HCT116 (cell line): Measurements from ENCODE around the gene KLHL17. TPM values are rescaled to one million over a fixed set of nuclear protein-coding genes. Genes with fewer than 3 reads are reported as not detected.

ENCODE experiments used
- ATAC-seq: fragments of 200-7000 bp; cut with Tn5 transposase; 2 replicates; pipeline ENCODE4 v1.9.1; 2020; ENCODE audit warnings: mild to moderate bottlenecking, moderate library complexity
- BruUV-seq: library from RNA; stranded (reverse); fragments of 400-500 nt; replicated peaks from 2 replicates; lab custom pipeline; 2021; lab: Mats Ljungman, UMichigan
- CTCF ChIA-PET: fragments of 300-600 bp; sonication (Branson Sonifier 250); formaldehyde crosslinking; loops from one replicate; lab custom pipeline; 2021; ENCODE audit warnings: antibody characterized with exemption; lab: Charles Lee
- POLR2A ChIA-PET: fragments of 300-600, 350-600 bp; sonication (Branson Sonifier 250); formaldehyde crosslinking; loops from one replicate; lab custom pipeline; 2021; ENCODE audit warnings: antibody characterized with exemption; lab: Charles Lee
- RAD21 ChIA-PET, 2 experiments: fragments of 300-600 bp; sonication (Branson Sonifier 250); formaldehyde crosslinking; loops; one replicate each; lab custom pipeline; 2023; ENCODE audit warnings: low total read pairs in 2 of 2; ENCODE audit not compliant: uncharacterized antibody in 2 of 2, unreplicated experiment in 2 of 2, low non-redundant PET in 1 of 2; lab: Charles Lee
- DNase-seq: peaks from one replicate; pipeline ENCODE4 v3.0.0-alpha.2; 2010; ENCODE audit warnings: low read depth, low spot score
- H2AFZ ChIP-seq: fragments of 200-600 bp; shearing (Covaris generic), sonication (generic); 2 replicates; pipeline ENCODE4 v1.6.1; 2017; ENCODE audit warnings: low read depth, mixed run types, mixed read lengths, antibody characterized with exemption, low read length; ENCODE audit not compliant: poor library complexity, severe bottlenecking
- H3K27ac ChIP-seq: 2 replicates; pipeline ENCODE4 v1.5.1; 2012; ENCODE audit warnings: low read depth, low read length
- H3K27me3 ChIP-seq: fragments of 200-600 bp; sonication (generic); 2 replicates; pipeline ENCODE4 v1.6.1; 2016; ENCODE audit warnings: mixed run types, low read length, mixed read lengths; ENCODE audit not compliant: insufficient read depth
- H3K36me3 ChIP-seq, 2 experiments: fragments of 200-500 bp in 1 of 2; fragments of 200-600 bp in 1 of 2; sonication (Bioruptor generic) in 1 of 2; sonication (generic) in 1 of 2; 2 replicates each; pipeline versions ENCODE4 v1.5.1 to v1.6.1; 2014 to 2016; ENCODE audit warnings: low read length in 2 of 2, inconsistent platforms in 1 of 2, mixed read lengths in 1 of 2, mixed run types in 1 of 2; ENCODE audit not compliant: insufficient read depth in 2 of 2, control insufficient read depth in 1 of 2
- H3K4me1 ChIP-seq, 2 experiments: fragments of 200-600 bp in 1 of 2; sonication (generic) in 1 of 2; 2 replicates each; pipeline versions ENCODE4 v1.5.1 to v1.6.1; 2012 to 2017; ENCODE audit warnings: low read length in 2 of 2, inconsistent platforms in 1 of 2, mild to moderate bottlenecking in 1 of 2, mixed read lengths in 1 of 2, mixed run types in 1 of 2, moderate library complexity in 1 of 2; ENCODE audit not compliant: insufficient read depth in 2 of 2, control insufficient read depth in 1 of 2
- H3K4me2 ChIP-seq: fragments of 200-600 bp; sonication (generic); 2 replicates; pipeline ENCODE4 v1.6.1; 2017; ENCODE audit warnings: mixed run types, low read length, mixed read lengths
- H3K4me3 ChIP-seq, 2 experiments: fragments of 200-600 bp in 1 of 2; sonication (generic) in 1 of 2; replicated peaks in 1 of 2; 2 replicates each; pipeline ENCODE4 v1.5.1; 2011 to 2016; ENCODE audit warnings: low read length in 2 of 2, control low read depth in 1 of 2, low read depth in 1 of 2, mild to moderate bottlenecking in 1 of 2, mixed read lengths in 1 of 2, mixed run types in 1 of 2
- H3K79me2 ChIP-seq: fragments of 200-600 bp; sonication (generic); 2 replicates; pipeline ENCODE4 v1.6.1; 2017; ENCODE audit warnings: mild to moderate bottlenecking, mixed run types, low read length, moderate library complexity, mixed read lengths; ENCODE audit not compliant: insufficient read depth
- H3K9ac ChIP-seq: fragments of 200-600 bp; sonication (generic); 2 replicates; pipeline ENCODE4 v1.6.1; 2016; ENCODE audit warnings: low read length, mixed read lengths
- H3K9me2 ChIP-seq: fragments of 200-600 bp; sonication (generic), shearing (Covaris generic); 2 replicates; pipeline ENCODE4 v1.6.1; 2017; ENCODE audit warnings: mixed run types, mild to moderate bottlenecking, moderate library complexity; ENCODE audit not compliant: insufficient read depth
- H3K9me3 ChIP-seq, 2 experiments: fragments of 200-500 bp in 1 of 2; fragments of 200-600 bp in 1 of 2; sonication (Bioruptor generic) in 1 of 2; sonication (generic) in 1 of 2; 2 replicates each; pipeline ENCODE4 v1.6.1; 2014 to 2017; ENCODE audit warnings: low read length in 2 of 2, mixed read lengths in 2 of 2, inconsistent platforms in 1 of 2, low read depth in 1 of 2, mild to moderate bottlenecking in 1 of 2, mixed run types in 1 of 2, moderate library complexity in 1 of 2; ENCODE audit not compliant: control insufficient read depth in 1 of 2, insufficient read depth in 1 of 2
- H4K20me1 ChIP-seq: fragments of 200-600 bp; sonication (generic), shearing (Covaris generic); 2 replicates; pipeline ENCODE4 v1.6.1; 2017; ENCODE audit warnings: mixed run types, mild to moderate bottlenecking, moderate library complexity; ENCODE audit not compliant: insufficient read depth
- CBX3 ChIP-seq: IDR thresholded peaks from 2 replicates; pipeline ENCODE4 v1.6.1; 2012; ENCODE audit warnings: low read depth
- CTCF ChIP-seq, 3 experiments: fragments of 200-600 bp in 1 of 3; sonication (generic) in 1 of 3; IDR thresholded peaks in 2 of 3; conservative IDR thresholded peaks in 1 of 3; 2 replicates each; pipeline ENCODE4 v1.5.1; 2012 to 2017; ENCODE audit warnings: low read depth in 2 of 3, low read length in 2 of 3, antibody characterized with exemption in 1 of 3, borderline replicate concordance in 1 of 3, control low read depth in 1 of 3, mild to moderate bottlenecking in 1 of 3, mixed read lengths in 1 of 3, mixed run types in 1 of 3, moderate library complexity in 1 of 3; ENCODE audit not compliant: insufficient read depth in 1 of 3
- EGR1 ChIP-seq: IDR thresholded peaks from 2 replicates; pipeline ENCODE4 v1.6.1; 2012; ENCODE audit warnings: low read depth
- ELF1 ChIP-seq: IDR thresholded peaks from 2 replicates; pipeline ENCODE4 v1.6.1; 2012; ENCODE audit warnings: low read depth, borderline replicate concordance
- EZH2 ChIP-seq: fragments of 200-600 bp; sonication (generic); IDR thresholded peaks from 2 replicates; pipeline ENCODE4 v1.6.1; 2017; ENCODE audit warnings: antibody characterized with exemption, mixed run types
- EZH2phosphoT487 ChIP-seq: fragments of 200-600 bp; IDR thresholded peaks from 2 replicates; pipeline ENCODE4 v1.6.1; 2018; ENCODE audit warnings: antibody characterized with exemption, borderline replicate concordance
- FOSL1 ChIP-seq: IDR thresholded peaks from 2 replicates; pipeline ENCODE4 v1.6.1; 2012; ENCODE audit warnings: low read depth
- MAX ChIP-seq: IDR thresholded peaks from 2 replicates; pipeline ENCODE4 v1.6.1; 2012
- POLR2A ChIP-seq: IDR thresholded peaks from 2 replicates; pipeline ENCODE4 v1.7.0; 2011; ENCODE audit warnings: borderline replicate concordance; ENCODE audit not compliant: insufficient read depth, insufficient read length; ENCODE audit errors: extremely low read depth
- TCF7L2 ChIP-seq: IDR thresholded peaks from 2 replicates; pipeline ENCODE4 v1.7.0; 2011; ENCODE audit warnings: borderline replicate concordance, inconsistent platforms; ENCODE audit not compliant: insufficient read depth, insufficient read length; ENCODE audit errors: extremely low read depth
- YY1 ChIP-seq: IDR thresholded peaks from 2 replicates; pipeline ENCODE4 v1.6.1; 2011; ENCODE audit warnings: low read length, low read depth, moderate library complexity, mild to moderate bottlenecking; ENCODE audit not compliant: insufficient replicate concordance; ENCODE audit errors: extremely low read depth
- ZNF274 ChIP-seq: fragments of 200-500 bp; sonication (Bioruptor generic); IDR thresholded peaks from 2 replicates; pipeline ENCODE4 v1.6.1; 2014; ENCODE audit warnings: mild to moderate bottlenecking, low read depth, low read length, inconsistent platforms
- intact Hi-C: fragments of 100-400 bp; cut with micrococcal nuclease; formaldehyde crosslinking; loops from 2 replicates; pipeline ENCODE4 v1.10.0; 2022
- total RNA-seq: library from RNA; stranded (reverse); gene quantifications from one replicate; pipeline ENCODE4 v1.2.1, GENCODE V29; 2021; ENCODE audit not compliant: unreplicated experiment
- TF ChIP-seq, protein P1 (sequence below): IDR thresholded peaks from 2 replicates; pipeline ENCODE4 v1.6.1; 2012

Gene KLHL17
- total RNA-seq, 1 experiment from 2014 or later = 100.0 TPM

DNA sequence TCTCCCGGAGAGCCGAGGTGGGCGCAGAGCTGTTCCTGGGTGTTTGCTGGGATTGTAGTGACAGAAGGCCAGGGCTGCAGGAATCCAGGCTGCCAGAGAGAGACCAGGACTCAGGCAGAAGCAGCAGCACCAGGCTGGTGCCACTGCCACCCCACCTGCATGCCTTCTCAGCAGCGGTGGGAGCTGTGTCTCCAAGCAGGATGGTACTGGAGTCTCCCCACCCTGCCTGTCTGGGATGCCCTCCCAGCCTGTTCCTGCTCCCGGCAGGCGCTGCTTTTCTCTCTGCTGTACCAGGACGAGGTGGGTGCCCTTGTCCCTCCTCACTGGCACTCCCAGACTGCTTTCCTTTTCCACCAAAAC is 44.0 kb downstream of the KLHL17 start:
- H3K27ac ChIP-seq = peak overlapping the region; percentile 60; the same call in 1 of the 2 replicates

More for the DNA sequence above, 44.0 kb downstream of the KLHL17 start:
- no peak overlapping the region for H3K4me3 ChIP-seq
- no peak overlapping the region for H2AFZ ChIP-seq
- DNase-seq (no peak), ATAC-seq (no peak)
- no peaks in the 10 kb centered on the region for H3K36me3 ChIP-seq
- TF ChIP-seq TCF7L2 (no peak), CTCF (IDR thresholded peaks at IDR 0.05 in 2 of 3, conservative IDR thresholded peaks at IDR 0.05 in 1 of 3; ENCODE audit: borderline replicate concordance in 1 of 3, insufficient read depth in 1 of 3, low read depth in 2 of 3, low read length in 2 of 3) (no peak), CBX3 (no peak), ELF1 (no peak), FOSL1 (no peak), ZNF274 (no peak), EGR1 (no peak), EZH2 (no peak), MAX (no peak), POLR2A (no peak), YY1 (no peak), EZH2phosphoT487 (no peak)
- TF ChIP-seq, protein P1, sequence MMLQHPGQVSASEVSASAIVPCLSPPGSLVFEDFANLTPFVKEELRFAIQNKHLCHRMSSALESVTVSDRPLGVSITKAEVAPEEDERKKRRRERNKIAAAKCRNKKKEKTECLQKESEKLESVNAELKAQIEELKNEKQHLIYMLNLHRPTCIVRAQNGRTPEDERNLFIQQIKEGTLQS = no peak
- H3K27me3 ChIP-seq = no peaks in the 10 kb centered on the region
- no TSS peak for BruUV-seq
- peak overlapping the region; percentile 82; the same call in 1 of the 2 replicates for H3K9ac ChIP-seq
- H3K4me1 ChIP-seq = peaks cover 35 to 70% of the 10 kb centered on the region in 2 experiments
- intact Hi-C loops = loop anchor here (5.0 kb wide), 1 partner anchor 63 kb away; no protein-coding TSS in a partner anchor
- no peaks in the 10 kb centered on the region for H3K9me3 ChIP-seq
- ChIA-PET CTCF (interaction anchor here (4.0 kb wide), 1 partner anchor 9 kb away, joined by 26 read pairs; the partner anchor contains the start of gene ISG15), POLR2A (no interaction called here), RAD21 (no interaction called here)
- no peaks in the 10 kb centered on the region for H4K20me1 ChIP-seq
- H3K4me2 ChIP-seq = peak overlapping the region; percentile 93; the same call in 1 of the 2 replicates
- H3K79me2 ChIP-seq = peaks cover 8% of the 10 kb centered on the region
- H3K9me2 ChIP-seq = no peaks in the 10 kb centered on the region
